Common myeloid progenitor, CD34-positive (primary cell): ENCODE measurements around the gene RPS2.
"Not testable (repeated sequence)": the region's sequence is repeated elsewhere in the genome, so short reads cannot be mapped to it uniquely, and the experiment has no call there.

Source experiments
- CTCF ChIA-PET: fragments of 350-600 bp; sonication (Branson Sonifier 250); formaldehyde crosslinking; loops from one replicate; lab custom pipeline; 2021; ENCODE audit warnings: antibody characterized with exemption; lab: Charles Lee
- POLR2A ChIA-PET: fragments of 350-600 bp; sonication (Branson Sonifier 250); formaldehyde crosslinking; loops from one replicate; lab custom pipeline; 2021; ENCODE audit warnings: antibody characterized with exemption; lab: Charles Lee
- DNase-seq, 3 donors: peaks; one replicate each; pipeline versions ENCODE4 v3.0.0 to v3.0.0-alpha.2; 2013
- H3K27ac ChIP-seq, 2 experiments: 1 replicate in 1 of 2; 2 replicates in 1 of 2; pipeline ENCODE4 v1.7.0; 2013; ENCODE audit warnings: inconsistent platforms in 2 of 2, low read length in 2 of 2, mild to moderate bottlenecking in 2 of 2, low read depth in 1 of 2, moderate library complexity in 1 of 2; ENCODE audit not compliant: severe bottlenecking in 2 of 2, insufficient read depth in 1 of 2, poor library complexity in 1 of 2
- H3K27me3 ChIP-seq, 5 experiments: replicated peaks in 2 of 5; 1 replicate in 3 of 5; 2 replicates in 2 of 5; pipeline versions ENCODE4 v1.6.1 to v1.7.0; 2013; ENCODE audit warnings: low read length in 4 of 5, mild to moderate bottlenecking in 2 of 5, moderate library complexity in 2 of 5, inconsistent platforms in 1 of 5; ENCODE audit not compliant: insufficient read depth in 5 of 5, control insufficient read depth in 4 of 5
- H3K36me3 ChIP-seq, 4 experiments: 1 replicate in 2 of 4; 2 replicates in 2 of 4; pipeline versions ENCODE4 v1.6.1 to v1.7.0; 2013; ENCODE audit warnings: low read length in 3 of 4, control low read depth in 1 of 4, mild to moderate bottlenecking in 1 of 4; ENCODE audit not compliant: control insufficient read depth in 4 of 4, insufficient read depth in 4 of 4
- H3K4me1 ChIP-seq, 4 experiments: 1 replicate in 3 of 4; 2 replicates in 1 of 4; pipeline versions ENCODE4 v1.6.1 to v1.7.1; 2013; ENCODE audit warnings: low read length in 3 of 4, mild to moderate bottlenecking in 3 of 4, control low read depth in 1 of 4, inconsistent platforms in 1 of 4, moderate library complexity in 1 of 4; ENCODE audit not compliant: control insufficient read depth in 4 of 4, insufficient read depth in 4 of 4; ENCODE audit errors: control extremely low read depth in 1 of 4
- H3K4me3 ChIP-seq, 7 experiments: 1 replicate in 4 of 7; 2 replicates in 3 of 7; pipeline versions ENCODE4 v1.5.1 to v1.7.0; 2013; ENCODE audit warnings: mild to moderate bottlenecking in 7 of 7, low read length in 6 of 7, moderate library complexity in 6 of 7, inconsistent platforms in 2 of 7, low read depth in 2 of 7, control low read depth in 1 of 7; ENCODE audit not compliant: insufficient read depth in 4 of 7, control insufficient read depth in 1 of 7; ENCODE audit errors: extremely low read depth in 1 of 7
- H3K9me3 ChIP-seq, 5 experiments: 1 replicate in 4 of 5; 2 replicates in 1 of 5; pipeline versions ENCODE4 v1.6.1 to v1.7.1; 2013; ENCODE audit warnings: low read length in 4 of 5, mild to moderate bottlenecking in 2 of 5, inconsistent platforms in 1 of 5, low read depth in 1 of 5, moderate library complexity in 1 of 5; ENCODE audit not compliant: control insufficient read depth in 4 of 5, insufficient read depth in 2 of 5; ENCODE audit errors: control extremely low read depth in 1 of 5
- WGBS: methylation state at CpG from one replicate; pipeline ENCODE4 v1.1.5; 2013; ENCODE audit not compliant: insufficient coverage; 5-methylcytosine and 5-hydroxymethylcytosine counted together

Gene RPS2

GRCh38 chr16:1960665-1961630 is 3.7 kb downstream of the RPS2 start:
- 77% methylated on average over 19 of the region's 20 CpGs for WGBS
- H3K36me3 ChIP-seq: peaks cover 0 to 33% (median 23%) of the 10 kb centered on the region in 4 experiments
- DNase-seq: peak in 1 of 3 donors; percentile 32
- H3K4me3 ChIP-seq: peak overlapping the region in 5 of 7 experiments; percentile 16 to 90 (median 82)
- H3K9me3 ChIP-seq: no peaks in the 10 kb centered on the region
- H3K27ac ChIP-seq: peak overlapping the region in 1 of 2 experiments; percentile 84
- H3K27me3 ChIP-seq: peaks cover 0 to 7% (median 0%) of the 10 kb centered on the region in 5 experiments
- POLR2A ChIA-PET: interaction anchor here (1.3 kb wide), 1 partner anchor 11 kb away, joined by 5 read pairs; the partner anchor contains the start of gene TBL3
- CTCF ChIA-PET: interaction anchor here (0.9 to 1.2 kb wide), 3 partner anchors 9 to 10 kb away, joined by 3 to 6 read pairs (median 3); no protein-coding TSS in a partner anchor
- peaks cover 0 to 54% (median 47%) of the 10 kb centered on the region in 4 experiments for H3K4me1 ChIP-seq

DNA sequence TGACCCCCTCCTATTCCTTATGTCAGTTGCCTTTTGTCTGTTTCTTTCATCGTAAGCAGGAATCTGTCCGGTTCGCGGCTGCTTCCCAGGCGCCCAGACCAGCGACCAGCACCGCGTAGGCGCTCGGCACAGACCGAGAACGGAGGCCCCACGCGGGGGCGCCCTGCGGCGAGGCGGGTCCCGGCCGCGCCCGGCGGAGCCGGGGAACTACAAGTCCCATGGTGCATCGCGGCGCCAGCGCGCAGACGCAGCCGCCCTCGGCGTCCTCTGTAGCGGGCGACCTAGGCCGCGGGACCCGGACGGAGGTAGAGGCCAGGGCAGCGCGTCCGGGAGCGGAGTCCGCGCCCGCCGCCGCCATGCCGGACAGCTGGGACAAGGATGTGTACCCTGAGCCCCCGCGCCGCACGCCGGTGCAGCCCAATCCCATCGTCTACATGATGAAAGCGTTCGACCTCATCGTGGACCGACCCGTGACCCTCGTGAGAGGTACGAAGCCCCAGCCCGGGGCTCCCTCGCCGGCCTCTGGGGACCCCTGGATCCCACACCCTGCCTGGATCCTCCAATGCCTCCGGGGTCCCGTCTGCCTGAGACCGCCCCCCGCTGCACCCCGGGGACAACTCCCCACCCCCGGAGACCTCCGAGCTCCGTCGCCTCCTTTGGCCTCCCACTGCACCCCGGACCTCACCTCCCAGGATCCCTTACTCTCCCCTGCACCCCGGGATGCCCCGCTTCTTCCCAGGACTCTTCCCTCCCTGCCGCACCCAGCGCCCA is 5.2 kb downstream of the RPS2 start, which contains the start of gene NDUFB10:
Gene NDUFB10 (plus strand): TSS at position 270 of the 771 bp plus-strand sequence. CDS start 87 bp downstream, at position 357.
- DNase-seq: peak; percentile 84 to 89 (median 87)
- CTCF ChIA-PET: interaction anchor here (0.6 to 1.0 kb wide), 3 partner anchors 10 to 32 kb away, joined by 3 read pairs; no protein-coding TSS in a partner anchor
- peaks cover 0 to 33% (median 23%) of the 10 kb centered on the region in 4 experiments for H3K36me3 ChIP-seq
- H3K4me3 ChIP-seq: peak within 1 kb of the TSS; percentile 51 to 90 (median 81)
- H3K4me1 ChIP-seq: peaks cover 0 to 48% (median 38%) of the 10 kb centered on the region in 4 experiments
- POLR2A ChIA-PET: interaction anchor here (0.6 to 1.1 kb wide), 2 partner anchors 12 to 213 kb away, joined by 3 to 4 read pairs; partner anchors contain the start of gene TBL3
- H3K27ac ChIP-seq: peak within 1 kb of the TSS; percentile 54 to 84
- no peaks in the 10 kb centered on the region for H3K9me3 ChIP-seq
- peaks cover 0 to 7% (median 0%) of the 10 kb centered on the region in 5 experiments for H3K27me3 ChIP-seq
- WGBS: under 1% methylated on average over 70 of the region's 79 CpGs

DNA sequence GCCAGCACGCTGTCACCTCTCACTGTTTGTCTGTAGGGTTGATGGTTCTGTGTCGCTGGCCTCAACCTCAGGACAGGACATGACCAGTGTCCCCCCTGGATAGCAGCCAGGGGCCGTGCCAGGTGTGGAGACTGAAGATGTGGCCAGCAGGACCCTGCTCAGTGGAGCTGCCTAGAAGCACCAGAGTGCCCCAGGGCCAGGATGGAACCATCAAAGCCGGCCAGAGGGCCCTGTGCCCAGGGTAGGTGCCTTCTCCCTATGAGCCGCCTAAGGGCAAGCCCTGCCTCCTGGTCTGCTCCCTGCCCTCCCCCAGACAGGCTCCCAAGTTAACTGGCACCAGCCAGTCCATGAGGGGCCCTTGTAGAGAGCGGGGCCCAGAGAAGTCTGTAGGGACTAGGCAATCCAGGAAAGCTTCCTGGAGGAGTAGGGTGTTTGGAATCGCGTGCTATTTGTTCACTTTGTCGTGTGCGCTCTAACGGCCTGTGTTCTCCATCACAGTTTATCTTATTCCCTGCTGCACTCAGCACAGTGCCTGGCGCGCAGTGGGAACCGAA is 5.8 kb downstream of the RPS2 start:
- peaks cover 0 to 45% (median 34%) of the 10 kb centered on the region in 4 experiments for H3K4me1 ChIP-seq
- POLR2A ChIA-PET: interaction anchor here (0.6 to 1.1 kb wide), 2 partner anchors 13 to 214 kb away, joined by 3 to 4 read pairs; partner anchors contain the start of gene TBL3
- H3K27ac ChIP-seq: no peak overlapping the region

GRCh38 chr16:1958143-1958491 is 6.5 kb downstream of the RPS2 start:
- H3K9me3 ChIP-seq, DNase-seq, H3K27ac ChIP-seq, H3K27me3 ChIP-seq, H3K4me3 ChIP-seq, CTCF ChIA-PET: not testable (repeated sequence)
- POLR2A ChIA-PET: interaction anchor here (0.6 kb wide), 1 partner anchor 14 kb away, joined by 3 read pairs; the partner anchor contains the start of gene TBL3
- H3K36me3 ChIP-seq: peaks cover 0 to 22% (median 19%) of the 10 kb centered on the region in 4 experiments
- WGBS: 75% methylated on average over 20 of the region's 30 CpGs
- H3K4me1 ChIP-seq: peaks cover 0 to 38% (median 27%) of the 10 kb centered on the region in 4 experiments

More for the DNA sequence above, 5.8 kb downstream of the RPS2 start:
- CTCF ChIA-PET: interaction anchor here (0.6 kb wide), 1 partner anchor 31 kb away, joined by 3 read pairs; no protein-coding TSS in a partner anchor
- Histone ChIP-seq H3K9me3 (no peaks in the 10 kb centered on the region), H3K4me3 (peak overlapping the region in 4 of 7 experiments; percentile 69 to 90 (median 82)), H3K27me3 (peaks cover 0 to 7% (median 0%) of the 10 kb centered on the region in 5 experiments), H3K36me3 (peaks cover 0 to 29% (median 22%) of the 10 kb centered on the region in 4 experiments)
- 58% methylated on average over 11 of the region's 14 CpGs for WGBS
- no peak for DNase-seq

GRCh38 chr16:1957434-1958142 is 7.0 kb downstream of the RPS2 start:
- H3K9me3 ChIP-seq, H3K27me3 ChIP-seq, H3K27ac ChIP-seq, H3K4me3 ChIP-seq, CTCF ChIA-PET, DNase-seq: not testable (repeated sequence)
- H3K4me1 ChIP-seq: peaks cover 0 to 33% (median 25%) of the 10 kb centered on the region in 4 experiments
- WGBS: 89% methylated on average over 15 of the region's 22 CpGs
- peaks cover 0 to 17% (median 14%) of the 10 kb centered on the region in 4 experiments for H3K36me3 ChIP-seq
- POLR2A ChIA-PET: interaction anchor here (0.6 kb wide), 1 partner anchor 14 kb away, joined by 3 read pairs; the partner anchor contains the start of gene TBL3
